Lower lobe of right lung (tissue), 2 donors: ENCODE measurements around the gene RBM46. TPM values are rescaled to one million over a fixed set of nuclear protein-coding genes. Genes with fewer than 3 reads are reported as not detected.
"Not testable (repeated sequence)": the region's sequence is repeated elsewhere in the genome, so short reads cannot be mapped to it uniquely, and the experiment has no call there.

Experiments
- ATAC-seq, 2 donors: fragments of 200-7000 bp; cut with Tn5 transposase; one replicate each; pipeline ENCODE4 v1.9.1; 2020 to 2022; ENCODE audit warnings: mild to moderate bottlenecking in 2 of 2, moderate library complexity in 2 of 2
- DNase-seq: peaks from one replicate; pipeline ENCODE4 v3.0.0-alpha.2; 2020
- H3K27ac ChIP-seq: fragments of 200-600 bp; one replicate; pipeline ENCODE4 v1.8.0; 2022
- H3K27me3 ChIP-seq: fragments of 200-600 bp; one replicate; pipeline ENCODE4 v1.8.0; 2022; ENCODE audit warnings: low read depth
- H3K36me3 ChIP-seq: fragments of 200-600 bp; one replicate; pipeline ENCODE4 v1.8.0; 2022; ENCODE audit warnings: mild to moderate bottlenecking
- H3K4me1 ChIP-seq: fragments of 200-600 bp; one replicate; pipeline ENCODE4 v1.8.0; 2022
- H3K4me3 ChIP-seq: fragments of 200-600 bp; one replicate; pipeline ENCODE4 v1.8.0; 2022; ENCODE audit warnings: mild to moderate bottlenecking
- H3K9me3 ChIP-seq: fragments of 200-600 bp; one replicate; pipeline ENCODE4 v1.8.0; 2022
- CTCF ChIP-seq: fragments of 200-600 bp; IDR thresholded peaks from one replicate; pipeline ENCODE4 v1.8.0; 2022; ENCODE audit warnings: antibody characterized with exemption, mild to moderate bottlenecking
- intact Hi-C: fragments of 100-400 bp; cut with DNase I; formaldehyde crosslinking; loops from one replicate; pipeline ENCODE4 v1.11.0; 2022
- total RNA-seq: library from RNA; stranded (reverse); fragmentation: NEBNext Ultra II Directional; extraction: Animal tissue kit (Norgen Biotek cat#: 25700); gene quantifications from one replicate; pipeline ENCODE4 v1.2.1, GENCODE V29; 2021
- donor health status: DM: no; HTN: yes; CAD: no; lungs with severe emphysema.

The RBM46 gene
- total RNA-seq, 1 donor from 2014 or later, result not detected

DNA sequence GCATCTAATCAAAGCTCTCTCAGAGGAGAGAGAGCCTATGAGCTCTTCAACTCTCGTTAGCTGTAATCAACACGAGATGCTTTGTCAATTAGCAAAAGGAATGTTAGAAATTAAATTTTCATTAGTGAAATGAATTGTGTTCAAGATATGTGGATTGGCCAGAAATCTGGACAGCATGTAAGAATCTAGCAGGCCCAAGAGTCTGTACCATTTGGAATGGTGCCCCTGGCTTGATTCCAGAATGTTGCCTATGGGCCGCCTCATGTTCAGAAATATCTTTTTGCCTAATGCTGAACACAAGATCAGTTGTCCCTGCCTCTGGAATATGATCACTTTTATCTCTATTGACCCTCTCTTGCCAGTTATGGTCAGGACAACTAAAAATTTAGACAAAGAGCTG lies 88.2 kb downstream of the RBM46 start:
- no peak for TF ChIP-seq CTCF
- ATAC-seq (no peak), DNase-seq (no peak)
- H3K9me3 ChIP-seq, result peaks cover 16% of the 10 kb centered on the region
- H3K27me3 ChIP-seq, result no peaks in the 10 kb centered on the region
- no peak overlapping the region for H3K27ac ChIP-seq
- H3K4me1 ChIP-seq, result no peaks in the 10 kb centered on the region
- no peaks in the 10 kb centered on the region for H3K36me3 ChIP-seq
- intact Hi-C loops, result no loop called here
- H3K4me3 ChIP-seq, result no peak overlapping the region

- ATAC-seq (no peak), DNase-seq (no peak)
- no peak overlapping the region for H3K4me3 ChIP-seq
- no peak for TF ChIP-seq CTCF
- H3K9me3 ChIP-seq, result peaks cover 16% of the 10 kb centered on the region
- H3K27ac ChIP-seq, result no peak overlapping the region
- H3K27me3 ChIP-seq, result no peaks in the 10 kb centered on the region
- no peaks in the 10 kb centered on the region for H3K4me1 ChIP-seq
- intact Hi-C loops, result no loop called here
- H3K36me3 ChIP-seq, result no peaks in the 10 kb centered on the region
Observed at GRCh38 chr4:154872198-154872597, 91.1 kb downstream of the RBM46 start.

GRCh38 chr4:154874049-154874448 lies 93.0 kb downstream of the RBM46 start:
- H3K4me1 ChIP-seq, H3K36me3 ChIP-seq, H3K27ac ChIP-seq, intact Hi-C loops, H3K4me3 ChIP-seq, ATAC-seq, H3K27me3 ChIP-seq, DNase-seq: not testable (repeated sequence)
- H3K9me3 ChIP-seq, result peaks cover 16% of the 10 kb centered on the region

GRCh38 chr4:154877110-154877760 lies 96.2 kb downstream of the RBM46 start:
- no peak for TF ChIP-seq CTCF
- Histone ChIP-seq H3K9me3 (peaks cover 19% of the 10 kb centered on the region), H3K27me3 (no peaks in the 10 kb centered on the region), H3K36me3 (no peaks in the 10 kb centered on the region), H3K4me3 (no peak overlapping the region), H3K27ac (no peak overlapping the region), H3K4me1 (no peaks in the 10 kb centered on the region)
- ATAC-seq, result no peak
- no peak for DNase-seq
- intact Hi-C loops, result no loop called here

Other genes with a start within 250 kb of the RBM46 start
- 55.7 TPM for gene PLRG1, start 230.9 kb upstream of the RBM46 start, total RNA-seq
- gene FGB, start 218.3 kb upstream of the RBM46 start, total RNA-seq, result 0.95 TPM
- gene FGA, start 190.5 kb upstream of the RBM46 start, total RNA-seq, result 35.4 TPM
- 236 TPM for gene FGG, start 168.6 kb upstream of the RBM46 start, total RNA-seq
- 1.0 TPM for gene LRAT, start 37.3 kb upstream of the RBM46 start, total RNA-seq